ENCODE measurements around the gene TRAPPC5. TPM values are rescaled to one million over a fixed set of nuclear protein-coding genes. Genes with fewer than 3 reads are reported as not detected.

Gene TRAPPC5
- polyA plus RNA-seq, 1 donor (not counting 4 experiments of a cell fraction or from before 2014, with no cell fraction given), result 54.8 TPM

DNA sequence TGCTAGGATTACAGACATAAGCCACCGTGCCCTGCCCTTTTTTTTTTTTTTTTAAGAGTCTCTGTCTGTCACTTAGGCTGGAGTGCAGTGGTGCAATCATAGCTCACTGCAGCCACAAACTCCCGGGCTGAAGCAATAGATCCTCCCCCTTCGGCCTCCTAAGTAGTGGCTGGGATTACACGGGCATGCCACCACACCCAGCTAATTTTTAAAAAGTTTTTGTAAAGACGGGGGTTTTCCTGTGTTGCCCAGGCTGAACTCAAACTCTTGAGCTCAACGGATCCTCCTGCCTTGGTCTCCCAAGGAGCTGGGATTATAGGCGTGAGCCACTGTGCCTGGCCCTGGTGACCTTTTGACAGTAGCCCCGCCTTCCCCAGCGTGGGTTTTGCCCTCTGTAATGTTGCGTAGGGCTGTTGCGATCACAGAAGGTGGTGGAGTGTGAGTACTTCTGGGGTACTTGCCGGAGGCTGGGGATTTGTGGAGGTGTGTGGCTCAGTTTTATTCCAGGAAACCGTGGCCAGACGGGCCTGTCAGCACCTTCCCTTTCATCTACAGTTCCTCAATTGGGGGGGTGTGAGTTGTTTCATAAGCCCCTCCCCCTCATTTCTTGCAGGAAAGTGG, 23.4 kb upstream of the TRAPPC5 start:
- no peak overlapping the region for H3K27ac ChIP-seq (ENCODE audit: control insufficient read depth, insufficient read depth, low read length)
- DNase-seq (ENCODE audit: low read depth, low spot score) (no peak), FAIRE-seq (no peak)
- H3K9ac ChIP-seq (ENCODE audit: control insufficient read depth, extremely low read depth, insufficient read depth, low read length), result no peak overlapping the region
- no peaks in the 10 kb centered on the region for H3K36me3 ChIP-seq (ENCODE audit: control insufficient read depth in 2 of 2, extremely low read depth in 1 of 2, insufficient read depth in 2 of 2, low read length in 2 of 2)
- H3K4me1 ChIP-seq (ENCODE audit: control insufficient read depth, extremely low read depth, insufficient read depth, low read length), result peaks cover 2% of the 10 kb centered on the region
- dilution Hi-C loops (cut with MboI; ENCODE audit: extremely low pct_ligation_motif_present, low sequenced_read_pairs), result no loop called here
- no peaks in the 10 kb centered on the region for H3K79me2 ChIP-seq (ENCODE audit: control insufficient read depth, insufficient read depth, low read length)
- H3K9me3 ChIP-seq (ENCODE audit: control insufficient read depth, low read depth, low read length), result no peaks in the 10 kb centered on the region
- no peaks in the 10 kb centered on the region for H4K20me1 ChIP-seq (ENCODE audit: control insufficient read depth, extremely low read depth, insufficient read depth, low read length)
- peaks cover 2% of the 10 kb centered on the region for H3K9me1 ChIP-seq (ENCODE audit: control insufficient read depth, extremely low read depth, insufficient read depth, low read length)
- TF ChIP-seq, protein P1, sequence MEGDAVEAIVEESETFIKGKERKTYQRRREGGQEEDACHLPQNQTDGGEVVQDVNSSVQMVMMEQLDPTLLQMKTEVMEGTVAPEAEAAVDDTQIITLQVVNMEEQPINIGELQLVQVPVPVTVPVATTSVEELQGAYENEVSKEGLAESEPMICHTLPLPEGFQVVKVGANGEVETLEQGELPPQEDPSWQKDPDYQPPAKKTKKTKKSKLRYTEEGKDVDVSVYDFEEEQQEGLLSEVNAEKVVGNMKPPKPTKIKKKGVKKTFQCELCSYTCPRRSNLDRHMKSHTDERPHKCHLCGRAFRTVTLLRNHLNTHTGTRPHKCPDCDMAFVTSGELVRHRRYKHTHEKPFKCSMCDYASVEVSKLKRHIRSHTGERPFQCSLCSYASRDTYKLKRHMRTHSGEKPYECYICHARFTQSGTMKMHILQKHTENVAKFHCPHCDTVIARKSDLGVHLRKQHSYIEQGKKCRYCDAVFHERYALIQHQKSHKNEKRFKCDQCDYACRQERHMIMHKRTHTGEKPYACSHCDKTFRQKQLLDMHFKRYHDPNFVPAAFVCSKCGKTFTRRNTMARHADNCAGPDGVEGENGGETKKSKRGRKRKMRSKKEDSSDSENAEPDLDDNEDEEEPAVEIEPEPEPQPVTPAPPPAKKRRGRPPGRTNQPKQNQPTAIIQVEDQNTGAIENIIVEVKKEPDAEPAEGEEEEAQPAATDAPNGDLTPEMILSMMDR (optimal IDR thresholded peaks at IDR 0.05 in 1 of 3, IDR thresholded peaks at IDR 0.05 in 1 of 3, conservative IDR thresholded peaks at IDR 0.05 in 1 of 3; ENCODE audit: extremely low read depth in 1 of 3, insufficient read depth in 2 of 3, low read length in 3 of 3), result no peak
- no peak for TF ChIP-seq EZH2 (IDR thresholded peaks at IDR 0.05; ENCODE audit: low read length)
- H3K4me2 ChIP-seq (ENCODE audit: control insufficient read depth, extremely low read depth, insufficient read depth, low read depth, low read length), result no peak overlapping the region
- H2AFZ ChIP-seq (ENCODE audit: control insufficient read depth, low read length), result no peak overlapping the region
- H3K4me3 ChIP-seq (ENCODE audit: control insufficient read depth in 2 of 3, extremely low read depth in 1 of 3, insufficient read depth in 2 of 3, low read depth in 1 of 3, low read length in 3 of 3), result no peak overlapping the region
- no peaks in the 10 kb centered on the region for H3K27me3 ChIP-seq (ENCODE audit: control insufficient read depth, extremely low read depth, insufficient read depth, low read length)

DNA sequence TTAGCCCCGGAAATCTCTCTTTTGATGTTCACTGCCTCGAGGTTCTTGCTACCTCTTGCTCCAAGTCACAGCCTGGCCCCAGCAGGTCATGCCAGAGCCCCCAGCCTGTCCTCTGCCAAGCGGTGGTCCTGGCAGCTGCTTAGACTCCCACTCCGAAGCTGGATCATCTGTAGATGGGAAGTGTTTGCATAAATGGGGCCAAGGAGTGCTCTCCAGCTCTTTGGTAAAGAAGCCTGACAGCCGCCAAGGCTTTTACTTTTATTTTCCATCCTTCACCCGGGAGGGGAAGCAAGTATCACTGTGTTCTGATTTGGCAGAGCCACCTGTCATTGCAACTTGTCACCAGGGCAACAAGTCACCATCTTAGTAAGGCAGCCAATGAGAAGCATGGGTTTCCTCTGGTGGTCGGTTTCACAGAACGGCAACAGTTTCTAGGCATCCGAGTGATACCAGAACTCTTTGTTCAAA, 22.4 kb upstream of the TRAPPC5 start:
- Histone ChIP-seq H3K4me3 (ENCODE audit: control insufficient read depth in 2 of 3, extremely low read depth in 1 of 3, insufficient read depth in 2 of 3, low read depth in 1 of 3, low read length in 3 of 3) (no peak overlapping the region), H3K9ac (ENCODE audit: control insufficient read depth, extremely low read depth, insufficient read depth, low read length) (no peak overlapping the region), H3K9me1 (ENCODE audit: control insufficient read depth, extremely low read depth, insufficient read depth, low read length) (no peaks in the 10 kb centered on the region), H3K36me3 (ENCODE audit: control insufficient read depth in 2 of 2, extremely low read depth in 1 of 2, insufficient read depth in 2 of 2, low read length in 2 of 2) (no peaks in the 10 kb centered on the region), H4K20me1 (ENCODE audit: control insufficient read depth, extremely low read depth, insufficient read depth, low read length) (no peaks in the 10 kb centered on the region), H3K79me2 (ENCODE audit: control insufficient read depth, insufficient read depth, low read length) (no peaks in the 10 kb centered on the region), H3K9me3 (ENCODE audit: control insufficient read depth, low read depth, low read length) (no peaks in the 10 kb centered on the region), H3K27me3 (ENCODE audit: control insufficient read depth, extremely low read depth, insufficient read depth, low read length) (no peaks in the 10 kb centered on the region), H2AFZ (ENCODE audit: control insufficient read depth, low read length) (no peak overlapping the region), H3K4me2 (ENCODE audit: control insufficient read depth, extremely low read depth, insufficient read depth, low read depth, low read length) (no peak overlapping the region), H3K4me1 (ENCODE audit: control insufficient read depth, extremely low read depth, insufficient read depth, low read length) (no peaks in the 10 kb centered on the region), H3K27ac (ENCODE audit: control insufficient read depth, insufficient read depth, low read length) (no peak overlapping the region)
- FAIRE-seq (no peak), DNase-seq (ENCODE audit: low read depth, low spot score) (no peak)
- dilution Hi-C loops (cut with MboI; ENCODE audit: extremely low pct_ligation_motif_present, low sequenced_read_pairs), result no loop called here
- TF ChIP-seq EZH2 (IDR thresholded peaks at IDR 0.05; ENCODE audit: low read length), result no peak
- TF ChIP-seq, protein P1 (optimal IDR thresholded peaks at IDR 0.05 in 1 of 3, IDR thresholded peaks at IDR 0.05 in 1 of 3, conservative IDR thresholded peaks at IDR 0.05 in 1 of 3; ENCODE audit: extremely low read depth in 1 of 3, insufficient read depth in 2 of 3, low read length in 3 of 3), result no peak

All from keratinocyte (primary cell).